CD14-positive monocyte (primary cell): ENCODE measurements around the gene ZNF391. TPM values are rescaled to one million over a fixed set of nuclear protein-coding genes. Genes with fewer than 3 reads are reported as not detected.

Source experiments
- DNase-seq, 3 donors: peaks; one replicate each; pipeline ENCODE4 v3.0.0-alpha.2; 2011 to 2022
- H2AFZ ChIP-seq: 2 replicates; pipeline ENCODE4 v1.6.0; 2012; ENCODE audit warnings: mild to moderate bottlenecking, low read depth, low read length, inconsistent platforms; ENCODE audit not compliant: insufficient read depth, poor library complexity, severe bottlenecking
- H3K27ac ChIP-seq, 2 donors: 1 replicate in 1 of 2; 2 replicates in 1 of 2; pipeline ENCODE4 v1.5.1; 2012 to 2013; ENCODE audit warnings: low read length in 2 of 2, control low read depth in 1 of 2, inconsistent platforms in 1 of 2, low read depth in 1 of 2, mild to moderate bottlenecking in 1 of 2
- H3K27me3 ChIP-seq, 2 donors: one replicate each; pipeline versions ENCODE4 v1.6.0 to v1.6.1; 2011 to 2013; ENCODE audit warnings: low read length in 2 of 2; ENCODE audit not compliant: control insufficient read depth in 2 of 2, insufficient read depth in 2 of 2
- H3K36me3 ChIP-seq, 2 donors: replicated peaks in 1 of 2; 1 replicate in 1 of 2; 2 replicates in 1 of 2; pipeline versions ENCODE4 v1.5.1 to v1.6.1; 2012 to 2013; ENCODE audit warnings: low read length in 2 of 2, control low read depth in 1 of 2, inconsistent platforms in 1 of 2, mild to moderate bottlenecking in 1 of 2; ENCODE audit not compliant: insufficient read depth in 2 of 2, control insufficient read depth in 1 of 2
- H3K4me1 ChIP-seq, 2 donors: 1 replicate in 1 of 2; 2 replicates in 1 of 2; pipeline versions ENCODE4 v1.5.1 to v1.6.1; 2012 to 2013; ENCODE audit warnings: low read length in 2 of 2, control low read depth in 1 of 2, inconsistent platforms in 1 of 2, mild to moderate bottlenecking in 1 of 2, moderate library complexity in 1 of 2; ENCODE audit not compliant: insufficient read depth in 2 of 2, control insufficient read depth in 1 of 2
- H3K4me2 ChIP-seq: replicated peaks from 2 replicates; pipeline ENCODE3; 2012; ENCODE audit warnings: low read length, moderate library complexity, mild to moderate bottlenecking; ENCODE audit not compliant: poor library complexity, severe bottlenecking; ENCODE audit errors: extremely low read depth
- H3K4me3 ChIP-seq, 3 experiments: fragments of 200-600 bp in 1 of 3; sonication (generic) in 1 of 3; replicated peaks in 1 of 3; 1 replicate in 2 of 3; 2 replicates in 1 of 3; pipeline ENCODE4 v1.5.1; 2011 to 2013; ENCODE audit warnings: low read length in 3 of 3, mild to moderate bottlenecking in 3 of 3, control low read depth in 2 of 3, low read depth in 2 of 3, inconsistent platforms in 1 of 3, moderate library complexity in 1 of 3
- H3K79me2 ChIP-seq: 2 replicates; pipeline ENCODE4 v1.6.0; 2012; ENCODE audit warnings: mild to moderate bottlenecking, control low read depth, inconsistent platforms, low read length, moderate library complexity; ENCODE audit not compliant: insufficient read depth
- H3K9ac ChIP-seq: 2 replicates; pipeline ENCODE4 v1.6.0; 2017; ENCODE audit warnings: low read length, mild to moderate bottlenecking; ENCODE audit not compliant: insufficient read depth, poor library complexity, severe bottlenecking
- H3K9me3 ChIP-seq, 2 donors: replicated peaks in 1 of 2; 1 replicate in 1 of 2; 2 replicates in 1 of 2; pipeline versions ENCODE4 v1.5.1 to v1.6.1; 2012 to 2013; ENCODE audit warnings: low read length in 2 of 2, control low read depth in 1 of 2; ENCODE audit not compliant: control insufficient read depth in 1 of 2, insufficient read depth in 1 of 2
- H4K20me1 ChIP-seq: 2 replicates; pipeline ENCODE4 v1.6.0; 2012; ENCODE audit warnings: mild to moderate bottlenecking, low read length, control low read depth, moderate library complexity; ENCODE audit not compliant: insufficient read depth
- H3K27ac Mint-ChIP-seq, 7 donors: one replicate each; pipeline ENCODE4 v1.8.0; 2020; ENCODE audit warnings: mild to moderate bottlenecking in 7 of 7, mixed read lengths in 7 of 7, moderate library complexity in 6 of 7, inconsistent platforms in 2 of 7
- H3K27me3 Mint-ChIP-seq, 3 donors: one replicate each; pipeline ENCODE4 v1.8.0; 2021 to 2022; ENCODE audit warnings: low read depth in 3 of 3, mild to moderate bottlenecking in 3 of 3, mixed read lengths in 3 of 3, moderate library complexity in 3 of 3, inconsistent platforms in 1 of 3
- H3K36me3 Mint-ChIP-seq, 2 donors: one replicate each; pipeline ENCODE4 v1.8.0; 2020; ENCODE audit warnings: mixed read lengths in 2 of 2, inconsistent platforms in 1 of 2, mild to moderate bottlenecking in 1 of 2
- H3K4me1 Mint-ChIP-seq: one replicate; pipeline ENCODE4 v1.8.0; 2020; ENCODE audit warnings: mild to moderate bottlenecking, mixed read lengths
- H3K4me3 Mint-ChIP-seq, 2 donors: one replicate each; pipeline ENCODE4 v1.8.0; 2020; ENCODE audit warnings: mild to moderate bottlenecking in 2 of 2, mixed read lengths in 2 of 2, moderate library complexity in 1 of 2
- H3K9me3 Mint-ChIP-seq, 7 donors: one replicate each; pipeline ENCODE4 v1.8.0; 2020 to 2022; ENCODE audit warnings: mixed read lengths in 7 of 7, mild to moderate bottlenecking in 6 of 7, moderate library complexity in 6 of 7, inconsistent platforms in 2 of 7
- WGBS: methylation state at CpG from one replicate; pipeline ENCODE4 v1.1.5; 2013; ENCODE audit warnings: missing lambda C conversion rate; ENCODE audit not compliant: insufficient coverage; 5-methylcytosine and 5-hydroxymethylcytosine counted together
- intact Hi-C, 2 donors: fragments of 100-400 bp; cut with micrococcal nuclease; formaldehyde crosslinking; loops; one replicate each; pipeline versions ENCODE4 v1.15.0 to v1.15.1; 2023
- polyA plus RNA-seq, 3 donors: library from polyadenylated mRNA; depleted of rRNA in 1 of 3; unstranded in 2 of 3; stranded (reverse) in 1 of 3; fragments of 300-500 nt in 2 of 3; fragments of >200 nt in 1 of 3; fragmentation: Illumina TruSeq in 2 of 3; gene quantifications; 1 replicate in 2 of 3; 2 replicates in 1 of 3; pipeline ENCODE4 v1.2.3, GENCODE V29; 2012 to 2021
- TF ChIP-seq, protein P1 (sequence below): fragments of 200-600 bp; IDR thresholded peaks from one replicate; pipeline ENCODE4 v1.8.0; 2022; ENCODE audit warnings: antibody characterized with exemption, mild to moderate bottlenecking

Gene ZNF391
- polyA plus RNA-seq, 3 donors = 0.07 to 0.17 TPM; not detected in 1

DNA sequence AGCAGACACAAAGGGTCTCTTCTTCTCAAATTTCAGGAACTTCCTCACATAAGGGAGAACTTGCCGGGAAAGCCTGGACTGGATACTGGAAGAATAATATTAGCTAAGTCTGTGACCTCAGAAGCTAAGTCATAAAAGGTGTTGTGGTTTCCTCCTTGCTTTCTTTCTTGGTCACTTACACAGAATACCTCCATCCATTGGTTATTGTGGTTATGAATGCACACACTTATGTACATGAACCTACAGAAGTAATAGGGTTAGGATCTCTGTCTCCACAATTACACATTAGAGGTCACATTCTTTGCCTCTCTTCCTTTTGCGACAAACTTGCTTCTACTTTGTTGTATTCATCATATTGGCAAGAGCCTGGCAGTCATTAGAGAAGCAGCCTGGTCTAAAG is 40.4 kb downstream of the ZNF391 start:
- H3K9me3 Mint-ChIP-seq = peaks cover 17 to 33% (median 27%) of the 10 kb centered on the region in 7 donors
- 63% methylated on average over 1 of the region's 2 CpGs for WGBS

DNA sequence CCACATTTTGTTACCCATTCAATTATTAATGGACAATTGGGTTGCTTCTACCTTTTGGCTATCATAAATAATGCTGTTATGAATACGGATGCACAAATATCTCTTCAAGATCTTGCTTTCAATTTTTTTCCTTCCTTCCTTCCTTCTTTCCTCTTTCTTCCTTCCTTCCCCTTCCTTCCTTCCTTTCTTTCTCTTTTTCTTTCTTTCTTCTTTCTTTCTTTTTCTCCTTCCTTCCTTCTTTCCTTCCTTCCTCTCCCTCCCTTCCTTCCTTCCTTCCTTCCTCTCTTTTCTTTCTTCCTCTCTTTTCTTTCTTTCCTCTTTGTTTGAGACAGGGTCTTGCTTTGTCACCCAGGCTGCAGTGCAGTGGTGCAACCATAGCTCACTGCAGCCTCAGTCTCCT is 45.2 kb downstream of the ZNF391 start:
- Histone ChIP-seq H3K4me2 (no peak overlapping the region), H3K4me3 (no peak overlapping the region), H4K20me1 (no peaks in the 10 kb centered on the region), H2AFZ (no peak overlapping the region), H3K9ac (no peak overlapping the region), H3K4me1 (no peaks in the 10 kb centered on the region), H3K27me3 (no peaks in the 10 kb centered on the region), H3K27ac (no peak overlapping the region), H3K79me2 (no peaks in the 10 kb centered on the region), H3K9me3 (peaks cover 13 to 44% of the 10 kb centered on the region in 2 donors), H3K36me3 (no peaks in the 10 kb centered on the region)
- intact Hi-C loops = no loop called here
- Mint-ChIP-seq H3K9me3 (peaks cover 16 to 57% (median 35%) of the 10 kb centered on the region in 7 donors), H3K36me3 (no peaks in the 10 kb centered on the region), H3K27ac (no peak overlapping the region), H3K4me3 (no peak overlapping the region), H3K4me1 (no peaks in the 10 kb centered on the region), H3K27me3 (peaks cover 0 to 5% (median 2%) of the 10 kb centered on the region in 3 donors)
- TF ChIP-seq, protein P1, sequence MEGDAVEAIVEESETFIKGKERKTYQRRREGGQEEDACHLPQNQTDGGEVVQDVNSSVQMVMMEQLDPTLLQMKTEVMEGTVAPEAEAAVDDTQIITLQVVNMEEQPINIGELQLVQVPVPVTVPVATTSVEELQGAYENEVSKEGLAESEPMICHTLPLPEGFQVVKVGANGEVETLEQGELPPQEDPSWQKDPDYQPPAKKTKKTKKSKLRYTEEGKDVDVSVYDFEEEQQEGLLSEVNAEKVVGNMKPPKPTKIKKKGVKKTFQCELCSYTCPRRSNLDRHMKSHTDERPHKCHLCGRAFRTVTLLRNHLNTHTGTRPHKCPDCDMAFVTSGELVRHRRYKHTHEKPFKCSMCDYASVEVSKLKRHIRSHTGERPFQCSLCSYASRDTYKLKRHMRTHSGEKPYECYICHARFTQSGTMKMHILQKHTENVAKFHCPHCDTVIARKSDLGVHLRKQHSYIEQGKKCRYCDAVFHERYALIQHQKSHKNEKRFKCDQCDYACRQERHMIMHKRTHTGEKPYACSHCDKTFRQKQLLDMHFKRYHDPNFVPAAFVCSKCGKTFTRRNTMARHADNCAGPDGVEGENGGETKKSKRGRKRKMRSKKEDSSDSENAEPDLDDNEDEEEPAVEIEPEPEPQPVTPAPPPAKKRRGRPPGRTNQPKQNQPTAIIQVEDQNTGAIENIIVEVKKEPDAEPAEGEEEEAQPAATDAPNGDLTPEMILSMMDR = no peak
- WGBS = 100% methylated on average over 1 of the region's 1 CpG
- DNase-seq = no peak

More for the DNA sequence above, 40.4 kb downstream of the ZNF391 start:
- Mint-ChIP-seq H3K27me3 (peaks cover 0 to 5% (median 2%) of the 10 kb centered on the region in 3 donors), H3K36me3 (no peaks in the 10 kb centered on the region), H3K4me3 (no peak overlapping the region), H3K4me1 (no peaks in the 10 kb centered on the region), H3K27ac (no peak overlapping the region)
- Histone ChIP-seq H3K27me3 (no peaks in the 10 kb centered on the region), H3K9ac (no peak overlapping the region), H3K4me1 (no peaks in the 10 kb centered on the region), H3K27ac (no peak overlapping the region), H3K79me2 (no peaks in the 10 kb centered on the region), H4K20me1 (no peaks in the 10 kb centered on the region), H2AFZ (no peak overlapping the region), H3K36me3 (no peaks in the 10 kb centered on the region), H3K4me3 (no peak overlapping the region), H3K9me3 (peaks cover 27 to 37% of the 10 kb centered on the region in 2 donors), H3K4me2 (no peak overlapping the region)
- intact Hi-C loops = no loop called here
- TF ChIP-seq, protein P1 = no peak
- no peak for DNase-seq
